Neural cell (in vitro differentiated cells): ENCODE data around the gene BEND7. TPM values are rescaled to one million over a fixed set of nuclear protein-coding genes. Genes with fewer than 3 reads are reported as not detected.

Experiments
- H2AFZ ChIP-seq: fragments of 200-600, 300-800 bp; sonication (generic), shearing (Covaris generic); 2 replicates; pipeline ENCODE4 v1.6.0; 2014; ENCODE audit warnings: low read depth, mild to moderate bottlenecking, antibody characterized with exemption, low read length, moderate library complexity
- H3F3A ChIP-seq: fragments of 200-600 bp; shearing (Covaris generic); 2 replicates; pipeline ENCODE4 v1.6.1; 2016; ENCODE audit warnings: mild to moderate bottlenecking, moderate library complexity, mixed read lengths, antibody characterized with exemption, low read length; ENCODE audit not compliant: insufficient read depth, poor library complexity, severe bottlenecking
- H3K27ac ChIP-seq: fragments of 200-600, 300-800 bp; sonication (generic), shearing (Covaris generic); 2 replicates; pipeline ENCODE4 v1.5.1; 2014; ENCODE audit warnings: mild to moderate bottlenecking, low read length, moderate library complexity
- H3K27me3 ChIP-seq: fragments of 300-800, 200-600 bp; sonication (generic), shearing (Covaris generic); 2 replicates; pipeline ENCODE4 v1.6.0; 2014; ENCODE audit warnings: mild to moderate bottlenecking, low read depth, low read length, moderate library complexity; ENCODE audit not compliant: insufficient read depth
- H3K36me3 ChIP-seq: fragments of 300-800, 200-600 bp; sonication (generic), shearing (Covaris generic); 2 replicates; pipeline ENCODE4 v1.5.1; 2014; ENCODE audit warnings: mild to moderate bottlenecking, antibody characterized with exemption, low read length, moderate library complexity; ENCODE audit not compliant: insufficient read depth
- H3K4me2 ChIP-seq: fragments of 300-800, 200-600 bp; sonication (generic), shearing (Covaris generic); 2 replicates; pipeline ENCODE4 v1.6.0; 2014; ENCODE audit warnings: mild to moderate bottlenecking, low read length
- H3K4me3 ChIP-seq: fragments of 300-800, 200-600 bp; sonication (generic), shearing (Covaris generic); 2 replicates; pipeline ENCODE4 v1.5.1; 2014; ENCODE audit warnings: mild to moderate bottlenecking, low read length, moderate library complexity
- H3K79me2 ChIP-seq: fragments of 200-600 bp; shearing (Covaris generic); replicated peaks from 2 replicates; pipeline ENCODE4 v1.6.0; 2014; ENCODE audit warnings: mild to moderate bottlenecking, low read length, moderate library complexity; ENCODE audit not compliant: insufficient read depth
- H3K9ac ChIP-seq: fragments of 300-800, 200-600 bp; sonication (generic), shearing (Covaris generic); 2 replicates; pipeline ENCODE4 v1.6.1; 2016; ENCODE audit warnings: mild to moderate bottlenecking, low read length, mixed read lengths
- H3K9me2 ChIP-seq: fragments of 200-600 bp; shearing (Covaris generic); 2 replicates; pipeline ENCODE4 v1.6.1; 2016; ENCODE audit warnings: mild to moderate bottlenecking, low read length, mixed read lengths; ENCODE audit not compliant: insufficient read depth
- H3K9me3 ChIP-seq: fragments of 200-600, 300-800 bp; sonication (generic), shearing (Covaris generic); 2 replicates; pipeline ENCODE4 v1.6.1; 2016; ENCODE audit warnings: mild to moderate bottlenecking, mixed run types, low read length, moderate library complexity, mixed read lengths
- H4K20me1 ChIP-seq: fragments of 200-600 bp; shearing (Covaris generic); 2 replicates; pipeline ENCODE4 v1.6.1; 2016; ENCODE audit warnings: mild to moderate bottlenecking, mixed run types; ENCODE audit not compliant: insufficient read depth
- EP300 ChIP-seq: fragments of 450-650 bp; conservative IDR thresholded peaks from 2 replicates; pipeline ENCODE4 v1.6.1; 2014; ENCODE audit warnings: antibody characterized with exemption, mild to moderate bottlenecking, moderate library complexity; ENCODE audit not compliant: poor library complexity, severe bottlenecking
- EZH2 ChIP-seq: fragments of 200-600, 300-800 bp; shearing (Covaris generic), sonication (generic); IDR thresholded peaks from 2 replicates; pipeline ENCODE4 v1.6.1; 2014; ENCODE audit warnings: antibody characterized with exemption, low read length, borderline replicate concordance, mild to moderate bottlenecking; ENCODE audit not compliant: insufficient read depth, poor library complexity, severe bottlenecking
- MXI1 ChIP-seq: fragments of 450-650 bp; conservative IDR thresholded peaks from 2 replicates; pipeline ENCODE4 v1.6.1; 2014; ENCODE audit warnings: antibody characterized with exemption, mild to moderate bottlenecking; ENCODE audit not compliant: poor library complexity, severe bottlenecking
- POLR2AphosphoS5 ChIP-seq: IDR thresholded peaks from 2 replicates; pipeline ENCODE4 v1.6.1; 2012
- RAD21 ChIP-seq: fragments of 450-650 bp; conservative IDR thresholded peaks from 2 replicates; pipeline ENCODE4 v1.6.1; 2014; ENCODE audit warnings: antibody characterized with exemption, mild to moderate bottlenecking, moderate library complexity
- SMC3 ChIP-seq: fragments of 450-650 bp; conservative IDR thresholded peaks from 2 replicates; pipeline ENCODE4 v1.6.1; 2014; ENCODE audit warnings: antibody characterized with exemption, mild to moderate bottlenecking, moderate library complexity; ENCODE audit not compliant: poor library complexity
- TAF1 ChIP-seq: IDR thresholded peaks from 2 replicates; pipeline ENCODE4 v1.6.1; 2012; ENCODE audit warnings: low read depth
- polyA plus RNA-seq: library from polyadenylated mRNA; depleted of rRNA; stranded (reverse); fragments of >200 nt; gene quantifications from 2 replicates; pipeline ENCODE4 v1.2.3, GENCODE V29; 2014
- TF ChIP-seq, protein P1 (sequence below): fragments of 450-650 bp; IDR thresholded peaks from 2 replicates; pipeline ENCODE4 v1.5.1; 2014; ENCODE audit warnings: antibody characterized with exemption, mild to moderate bottlenecking, moderate library complexity; ENCODE audit not compliant: poor library complexity, severe bottlenecking
- TF ChIP-seq, protein P2 (sequence below): IDR thresholded peaks from 2 replicates; pipeline ENCODE4 v1.6.1; 2012; ENCODE audit warnings: borderline replicate concordance

BEND7 gene
- polyA plus RNA-seq, 1 donor from 2014 or later, result 5.1 TPM

DNA sequence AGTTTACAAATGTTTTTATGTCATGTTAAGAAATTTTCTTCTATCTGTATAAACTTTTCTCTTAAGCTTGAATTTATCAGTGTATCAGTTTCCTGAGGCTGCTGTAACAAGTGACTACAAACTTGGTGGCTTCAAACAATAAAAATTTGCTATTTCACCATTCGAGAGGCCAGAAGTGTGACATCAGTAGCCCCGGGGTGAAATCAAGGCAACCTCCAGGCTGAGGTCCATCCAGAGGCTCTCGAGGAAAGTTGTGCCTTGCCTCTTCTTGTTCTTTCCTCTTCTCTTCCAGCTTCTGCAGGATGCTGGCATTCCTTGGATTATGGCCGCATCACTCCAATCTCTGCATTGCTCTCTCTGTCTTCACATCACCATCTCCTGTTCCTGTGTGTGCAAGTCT lies 6.5 kb upstream of the BEND7 start:
- Histone ChIP-seq H3K9ac (no peak overlapping the region), H3F3A (no peaks in the 10 kb centered on the region), H3K4me3 (no peak overlapping the region), H3K9me2 (no peaks in the 10 kb centered on the region), H3K4me2 (no peak overlapping the region), H2AFZ (no peak overlapping the region), H3K79me2 (no peaks in the 10 kb centered on the region), H4K20me1 (no peaks in the 10 kb centered on the region), H3K9me3 (no peaks in the 10 kb centered on the region), H3K27ac (no peak overlapping the region), H3K27me3 (no peaks in the 10 kb centered on the region), H3K36me3 (no peaks in the 10 kb centered on the region)
- TF ChIP-seq MXI1, result no peak

- peaks cover 2% of the 10 kb centered on the region for H3F3A ChIP-seq
- no peak overlapping the region for H2AFZ ChIP-seq
- no peak overlapping the region for H3K27ac ChIP-seq
- H3K9ac ChIP-seq, result no peak overlapping the region
- H3K4me2 ChIP-seq, result no peak overlapping the region
- no peaks in the 10 kb centered on the region for H4K20me1 ChIP-seq
- no peaks in the 10 kb centered on the region for H3K36me3 ChIP-seq
- no peak for TF ChIP-seq EP300
- TF ChIP-seq POLR2AphosphoS5, result no peak
- TF ChIP-seq RAD21, result no peak
- TF ChIP-seq, protein P1, sequence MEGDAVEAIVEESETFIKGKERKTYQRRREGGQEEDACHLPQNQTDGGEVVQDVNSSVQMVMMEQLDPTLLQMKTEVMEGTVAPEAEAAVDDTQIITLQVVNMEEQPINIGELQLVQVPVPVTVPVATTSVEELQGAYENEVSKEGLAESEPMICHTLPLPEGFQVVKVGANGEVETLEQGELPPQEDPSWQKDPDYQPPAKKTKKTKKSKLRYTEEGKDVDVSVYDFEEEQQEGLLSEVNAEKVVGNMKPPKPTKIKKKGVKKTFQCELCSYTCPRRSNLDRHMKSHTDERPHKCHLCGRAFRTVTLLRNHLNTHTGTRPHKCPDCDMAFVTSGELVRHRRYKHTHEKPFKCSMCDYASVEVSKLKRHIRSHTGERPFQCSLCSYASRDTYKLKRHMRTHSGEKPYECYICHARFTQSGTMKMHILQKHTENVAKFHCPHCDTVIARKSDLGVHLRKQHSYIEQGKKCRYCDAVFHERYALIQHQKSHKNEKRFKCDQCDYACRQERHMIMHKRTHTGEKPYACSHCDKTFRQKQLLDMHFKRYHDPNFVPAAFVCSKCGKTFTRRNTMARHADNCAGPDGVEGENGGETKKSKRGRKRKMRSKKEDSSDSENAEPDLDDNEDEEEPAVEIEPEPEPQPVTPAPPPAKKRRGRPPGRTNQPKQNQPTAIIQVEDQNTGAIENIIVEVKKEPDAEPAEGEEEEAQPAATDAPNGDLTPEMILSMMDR, result no peak
- no peak for TF ChIP-seq EZH2
- no peak for TF ChIP-seq SMC3
- TF ChIP-seq, protein P2, sequence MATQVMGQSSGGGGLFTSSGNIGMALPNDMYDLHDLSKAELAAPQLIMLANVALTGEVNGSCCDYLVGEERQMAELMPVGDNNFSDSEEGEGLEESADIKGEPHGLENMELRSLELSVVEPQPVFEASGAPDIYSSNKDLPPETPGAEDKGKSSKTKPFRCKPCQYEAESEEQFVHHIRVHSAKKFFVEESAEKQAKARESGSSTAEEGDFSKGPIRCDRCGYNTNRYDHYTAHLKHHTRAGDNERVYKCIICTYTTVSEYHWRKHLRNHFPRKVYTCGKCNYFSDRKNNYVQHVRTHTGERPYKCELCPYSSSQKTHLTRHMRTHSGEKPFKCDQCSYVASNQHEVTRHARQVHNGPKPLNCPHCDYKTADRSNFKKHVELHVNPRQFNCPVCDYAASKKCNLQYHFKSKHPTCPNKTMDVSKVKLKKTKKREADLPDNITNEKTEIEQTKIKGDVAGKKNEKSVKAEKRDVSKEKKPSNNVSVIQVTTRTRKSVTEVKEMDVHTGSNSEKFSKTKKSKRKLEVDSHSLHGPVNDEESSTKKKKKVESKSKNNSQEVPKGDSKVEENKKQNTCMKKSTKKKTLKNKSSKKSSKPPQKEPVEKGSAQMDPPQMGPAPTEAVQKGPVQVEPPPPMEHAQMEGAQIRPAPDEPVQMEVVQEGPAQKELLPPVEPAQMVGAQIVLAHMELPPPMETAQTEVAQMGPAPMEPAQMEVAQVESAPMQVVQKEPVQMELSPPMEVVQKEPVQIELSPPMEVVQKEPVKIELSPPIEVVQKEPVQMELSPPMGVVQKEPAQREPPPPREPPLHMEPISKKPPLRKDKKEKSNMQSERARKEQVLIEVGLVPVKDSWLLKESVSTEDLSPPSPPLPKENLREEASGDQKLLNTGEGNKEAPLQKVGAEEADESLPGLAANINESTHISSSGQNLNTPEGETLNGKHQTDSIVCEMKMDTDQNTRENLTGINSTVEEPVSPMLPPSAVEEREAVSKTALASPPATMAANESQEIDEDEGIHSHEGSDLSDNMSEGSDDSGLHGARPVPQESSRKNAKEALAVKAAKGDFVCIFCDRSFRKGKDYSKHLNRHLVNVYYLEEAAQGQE, result no peak
- TF ChIP-seq MXI1, result no peak
- no peak for TF ChIP-seq TAF1
- no peaks in the 10 kb centered on the region for H3K79me2 ChIP-seq
- no peaks in the 10 kb centered on the region for H3K9me3 ChIP-seq
- H3K4me3 ChIP-seq, result peak overlapping the region; percentile 66
- H3K27me3 ChIP-seq, result peaks cover 27% of the 10 kb centered on the region
- H3K9me2 ChIP-seq, result no peaks in the 10 kb centered on the region
Observed at GRCh38 chr10:13529714-13529973, 830 bp upstream of the BEND7 start.
